HG03469 (cell line): Measurements from ENCODE around the gene PGAM5.

Experiments
- ATAC-seq: cut with Tn5 transposase; IDR thresholded peaks from one replicate; pipeline ENCODE4 v1.9.1; 2021; ENCODE audit warnings: mild to moderate bottlenecking, moderate library complexity, moderate number of reproducible peaks; ENCODE audit not compliant: unreplicated experiment

PGAM5 gene

DNA sequence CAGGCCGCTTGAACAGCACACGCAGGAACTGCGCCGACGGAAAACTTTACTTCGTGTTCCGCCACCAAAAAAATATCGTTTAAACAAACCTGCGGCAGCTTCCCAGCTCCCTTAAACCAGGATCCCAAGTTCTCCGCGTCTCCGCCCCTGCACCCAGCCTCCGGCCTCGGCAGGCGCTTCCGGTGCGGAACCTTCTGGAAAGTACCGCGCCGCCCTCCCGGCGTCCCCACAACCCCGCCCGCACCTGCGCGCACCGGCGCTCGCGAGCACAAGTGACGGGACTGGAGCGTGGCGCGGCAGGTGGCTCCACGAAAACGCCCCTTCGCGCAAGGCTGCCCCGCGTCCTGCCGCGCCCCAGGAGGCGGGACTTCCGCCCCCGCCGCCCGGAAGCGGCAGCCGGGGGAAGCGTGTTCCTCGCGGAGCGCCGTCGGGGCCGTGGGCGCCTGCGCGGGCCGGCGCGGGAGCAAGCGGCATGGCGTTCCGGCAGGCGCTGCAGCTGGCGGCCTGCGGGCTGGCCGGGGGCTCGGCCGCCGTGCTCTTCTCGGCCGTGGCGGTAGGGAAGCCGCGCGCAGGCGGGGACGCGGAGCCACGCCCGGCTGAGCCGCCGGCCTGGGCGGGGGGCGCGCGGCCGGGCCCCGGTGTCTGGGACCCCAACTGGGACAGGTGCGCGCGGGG, at the start of gene PGAM5:
PGAM5 (plus strand) TSS at position 438 of the 675 bp plus-strand sequence; CDS start at position 473, 35 bp downstream.
- peak; percentile 73 for ATAC-seq

DNA sequence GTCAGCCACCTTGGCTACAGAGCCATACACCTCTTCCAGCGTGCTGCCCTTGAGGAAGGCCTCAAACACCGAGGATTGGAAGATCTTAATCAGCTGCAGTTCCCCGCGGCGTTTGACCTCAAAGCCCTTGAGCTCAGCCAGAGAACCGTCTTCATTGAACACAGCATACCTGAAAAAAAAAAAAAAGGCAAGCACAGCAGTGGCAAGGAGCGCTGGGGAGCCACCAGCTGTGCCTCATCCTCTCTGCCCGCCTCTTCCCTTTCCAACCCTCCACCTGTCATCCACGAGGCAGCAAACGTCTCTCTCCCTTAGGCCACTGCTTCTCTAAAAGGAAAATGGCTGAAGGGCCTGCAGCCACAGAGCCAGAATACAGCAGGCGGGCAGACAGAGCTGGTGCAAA, 49.6 kb upstream of the PGAM5 start:
- ATAC-seq, result no peak

DNA sequence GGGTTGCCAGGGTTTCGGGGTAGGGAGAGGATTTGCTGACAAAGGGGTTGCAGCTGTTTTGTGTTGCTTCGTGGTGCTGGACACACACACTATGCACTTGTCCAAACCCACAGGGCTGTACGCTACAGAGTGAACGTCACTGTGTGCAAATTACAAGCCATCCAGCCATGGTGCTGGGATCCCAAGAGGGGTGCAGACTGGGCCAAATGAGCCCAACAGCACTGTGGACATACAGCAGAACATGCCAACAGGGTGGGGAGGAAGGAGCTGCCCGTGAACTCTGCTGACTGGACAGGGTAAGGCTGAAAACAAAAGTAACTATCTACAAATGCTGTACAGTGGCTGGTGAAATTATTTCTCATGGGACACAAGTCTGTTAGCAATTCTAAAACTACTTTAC, 48.7 kb upstream of the PGAM5 start:
- ATAC-seq, result no peak

DNA sequence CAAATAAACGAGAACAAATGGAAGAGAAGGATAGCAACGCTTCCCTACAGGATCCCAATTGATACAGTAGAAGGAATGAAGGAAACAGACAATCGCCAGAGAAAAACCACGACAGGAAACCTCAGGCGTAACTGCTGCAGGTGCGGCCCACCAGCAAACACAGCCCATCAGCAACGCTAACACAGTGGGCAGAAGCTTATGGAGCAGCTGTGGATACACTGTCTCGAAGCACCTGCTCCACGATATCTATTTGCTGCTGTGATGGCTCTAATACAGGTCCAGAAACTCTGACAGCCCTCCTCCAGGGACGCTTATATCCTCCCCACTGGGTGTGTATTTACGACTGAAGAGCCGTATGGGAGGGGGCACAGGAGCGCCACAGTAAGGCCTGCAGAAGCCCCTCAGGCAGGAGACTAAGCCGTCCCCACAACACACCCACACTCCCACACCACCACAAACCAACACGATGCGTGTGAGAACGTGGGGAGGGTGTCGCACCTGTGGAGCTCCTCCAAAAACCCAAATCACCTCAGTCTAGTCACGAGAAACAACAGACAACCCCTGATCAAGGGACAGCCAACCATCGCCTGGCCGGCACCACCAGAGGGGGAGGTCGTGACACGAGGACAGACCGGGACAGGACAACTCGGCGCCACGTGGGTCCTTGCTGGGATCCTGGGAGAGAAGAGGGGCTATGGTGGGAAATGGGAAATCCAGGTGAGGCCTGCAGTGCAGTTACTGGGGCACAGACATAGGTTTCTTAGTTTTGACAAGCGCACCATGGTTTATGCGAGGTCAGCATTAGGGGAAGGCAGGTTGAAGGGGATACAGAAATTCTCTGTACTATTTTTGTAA, 47.5 kb upstream of the PGAM5 start:
- ATAC-seq, result no peak

DNA sequence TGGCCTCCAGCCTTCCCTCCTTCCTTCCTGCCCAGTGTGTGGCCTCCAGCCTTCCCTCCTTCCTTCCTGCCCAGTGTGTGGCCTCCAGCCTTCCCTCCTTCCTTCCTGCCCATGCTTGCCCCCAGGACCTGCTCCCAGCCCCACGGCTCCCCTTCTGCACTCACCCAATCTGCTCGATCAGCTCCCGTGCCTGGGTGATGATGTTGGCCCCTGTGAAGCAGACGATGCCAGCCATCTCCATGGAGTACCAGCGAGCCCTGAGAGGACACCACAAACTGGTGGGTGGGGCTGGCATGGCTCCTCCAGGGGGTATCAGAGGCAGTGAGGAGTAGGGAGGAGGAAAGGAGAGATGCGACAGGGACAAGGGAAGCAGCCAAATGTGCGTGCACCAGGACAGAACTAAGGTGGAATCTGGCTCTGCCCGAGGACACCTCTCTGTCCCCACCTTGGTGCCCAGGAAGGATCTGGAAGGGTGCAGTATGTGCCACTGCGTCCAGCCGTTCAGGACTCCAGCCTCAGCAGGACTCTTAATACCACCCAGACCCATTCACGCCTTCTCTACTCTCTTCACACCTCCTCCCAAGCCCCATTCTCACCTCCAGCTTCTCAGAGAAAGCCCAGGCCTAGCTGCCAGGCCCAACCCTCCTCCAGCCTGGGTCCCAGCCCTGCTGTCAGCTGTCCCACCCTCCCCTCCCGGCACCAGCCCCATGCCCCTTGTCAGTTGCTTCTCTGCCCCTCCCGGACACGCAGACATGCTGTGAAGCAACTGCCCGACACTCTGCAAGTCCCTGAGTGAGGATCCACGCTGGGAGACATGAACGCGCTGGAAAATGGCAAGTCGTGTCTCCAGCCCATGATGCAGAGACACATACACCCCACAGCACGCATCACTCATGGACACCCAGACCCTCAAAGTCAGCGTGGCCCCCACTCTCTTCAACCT, 46.2 kb upstream of the PGAM5 start:
- ATAC-seq, result no peak

DNA sequence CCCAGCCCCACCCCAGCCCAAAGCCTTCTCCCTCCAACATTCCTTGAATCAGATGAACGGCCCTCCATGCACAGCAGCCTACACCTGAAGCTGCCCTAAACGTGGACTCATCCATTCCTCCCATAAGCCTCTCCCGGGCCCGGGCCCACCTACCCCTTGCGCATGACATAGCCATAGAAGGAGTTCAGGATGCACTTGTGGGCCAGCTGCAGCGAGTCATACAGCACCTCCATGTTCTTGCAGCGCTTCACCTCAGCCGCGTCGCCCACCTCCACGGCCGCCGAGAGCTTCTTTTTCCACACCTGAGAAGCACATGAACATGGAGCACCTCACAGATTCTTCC, 45.5 kb upstream of the PGAM5 start:
- no peak for ATAC-seq

DNA sequence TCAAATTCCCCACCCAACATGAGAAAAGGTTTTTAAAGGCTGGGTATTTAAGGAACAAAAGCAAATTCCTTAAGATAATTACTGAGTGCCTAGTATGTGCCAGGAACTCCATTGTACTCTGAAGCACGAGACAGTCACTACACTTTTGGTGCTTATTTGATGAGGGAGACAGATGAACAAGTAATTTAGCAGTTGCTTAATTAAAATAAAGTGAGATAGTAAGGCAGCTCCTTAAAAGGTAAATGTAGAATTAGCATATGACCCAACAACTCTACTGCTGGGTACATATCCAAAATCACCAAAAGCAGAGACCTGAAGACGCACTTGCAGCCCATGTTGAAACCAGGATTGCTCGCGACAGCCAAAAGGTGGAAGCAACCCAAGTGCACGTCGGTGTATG, 44.8 kb upstream of the PGAM5 start:
- ATAC-seq, result no peak

DNA sequence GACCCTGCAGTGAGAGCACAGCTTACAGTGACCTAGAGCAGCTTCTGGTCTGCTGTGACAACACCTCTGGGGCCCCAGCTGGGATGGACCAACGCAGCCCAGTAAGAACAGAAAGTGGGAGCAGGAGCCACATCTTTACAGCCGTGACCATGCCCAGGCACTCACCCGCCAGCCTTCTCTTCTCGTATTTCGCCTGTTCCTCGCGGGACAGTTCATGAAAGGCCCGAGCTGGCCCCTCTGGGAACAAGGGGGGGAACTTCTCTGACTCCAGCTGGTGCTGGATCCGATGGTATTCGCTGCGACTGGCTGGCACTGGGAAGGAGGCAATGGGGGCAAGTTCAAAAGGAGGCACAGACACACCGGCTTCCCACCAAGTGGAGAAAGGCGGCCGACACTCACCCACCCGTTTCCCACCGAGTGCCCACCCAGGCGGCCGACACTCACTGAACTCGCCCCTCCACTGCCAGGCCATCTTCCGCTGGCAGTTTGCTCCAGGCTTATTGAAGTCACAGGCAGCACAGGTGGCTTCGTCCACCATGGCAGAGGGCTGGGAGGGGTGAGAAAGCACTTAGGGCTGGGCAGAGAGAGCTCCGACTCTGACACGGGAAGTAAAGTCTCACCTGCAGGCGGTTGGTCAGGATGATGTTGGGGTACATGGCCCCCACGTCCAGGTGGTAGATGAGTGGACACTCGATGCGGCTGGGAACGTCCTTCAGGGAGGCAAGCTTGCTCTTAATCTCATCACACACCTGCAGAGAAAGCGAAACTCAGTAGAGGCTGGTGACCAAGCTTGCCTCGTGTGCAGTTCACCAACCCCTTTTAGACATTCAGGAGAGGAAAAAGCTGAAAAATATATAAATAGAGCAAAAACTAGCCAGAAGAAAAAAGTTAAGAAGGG, 42.2 kb upstream of the PGAM5 start:
- no peak for ATAC-seq

DNA sequence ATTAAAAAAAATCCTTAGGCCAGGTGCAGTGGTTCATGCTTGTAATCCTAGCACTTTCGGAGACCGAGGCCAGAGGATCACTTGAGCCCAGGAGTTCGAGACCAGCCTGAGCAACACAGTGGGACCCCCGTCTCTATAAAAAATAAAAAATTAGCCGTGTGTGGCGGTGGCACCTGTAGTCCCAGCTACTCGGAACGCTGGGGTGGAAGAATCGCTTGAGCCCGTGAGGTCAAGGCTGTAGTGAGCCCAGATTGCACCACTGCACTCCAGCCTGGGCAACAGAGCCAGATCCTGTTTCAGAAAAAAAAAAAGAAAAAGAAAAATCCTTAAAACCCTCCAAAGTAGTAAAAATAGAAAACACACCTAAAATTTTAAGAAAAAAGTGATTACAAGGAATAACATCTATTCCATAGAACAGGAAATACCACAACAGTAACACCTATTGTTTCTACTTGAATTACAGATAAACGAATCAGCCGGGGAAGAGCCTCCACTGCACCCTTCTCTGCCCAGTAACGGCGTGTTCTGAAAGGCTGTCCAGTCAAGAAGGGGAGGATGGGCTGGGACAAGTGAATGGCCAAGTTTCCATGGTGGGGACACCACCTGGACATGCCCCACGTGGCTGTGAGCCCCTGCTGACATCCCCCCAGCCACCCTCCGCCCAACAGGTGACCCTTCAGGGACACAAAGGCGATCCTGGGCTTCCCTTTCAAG, 41.3 kb upstream of the PGAM5 start:
- no peak for ATAC-seq

DNA sequence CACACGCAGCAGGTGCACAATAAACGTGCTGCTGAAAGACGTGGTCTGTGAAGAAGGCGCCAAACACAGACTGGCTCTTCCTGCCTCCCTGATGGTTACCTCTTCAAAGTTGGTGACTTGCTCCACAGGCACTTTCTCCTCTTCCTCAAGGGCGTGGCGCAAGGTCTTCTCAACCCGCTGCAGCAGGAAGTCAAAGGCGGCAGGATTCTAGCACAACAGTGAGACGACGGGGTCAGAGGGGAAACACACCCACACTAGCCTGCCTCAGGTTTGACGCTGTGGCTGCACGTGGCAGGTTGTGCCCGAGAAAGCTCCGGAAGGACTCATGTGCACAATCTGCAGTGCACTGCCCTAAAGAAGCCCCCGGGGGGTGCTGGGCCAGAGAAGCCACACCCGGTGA, 38.5 kb upstream of the PGAM5 start:
- ATAC-seq, result no peak

DNA sequence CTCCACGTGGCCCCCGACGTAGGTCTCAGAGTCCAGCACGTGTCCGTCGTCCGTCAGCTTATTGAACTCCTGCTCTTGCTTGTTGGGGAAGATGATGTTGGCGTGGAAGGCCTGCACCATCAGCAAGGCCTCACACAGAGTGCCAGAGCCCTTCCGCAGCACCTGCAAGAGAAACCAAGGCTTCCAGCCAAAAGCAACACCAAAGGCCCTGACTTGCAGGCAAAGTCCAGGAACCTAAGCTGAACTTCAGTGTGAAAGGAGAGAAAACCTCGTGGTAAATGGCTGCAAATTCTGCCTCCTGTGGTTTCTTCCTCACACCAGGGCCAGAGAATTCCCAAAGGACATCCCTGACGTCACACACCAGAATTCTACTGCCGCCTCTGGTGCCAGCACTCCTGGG, 38.0 kb upstream of the PGAM5 start:
- ATAC-seq, result no peak

DNA sequence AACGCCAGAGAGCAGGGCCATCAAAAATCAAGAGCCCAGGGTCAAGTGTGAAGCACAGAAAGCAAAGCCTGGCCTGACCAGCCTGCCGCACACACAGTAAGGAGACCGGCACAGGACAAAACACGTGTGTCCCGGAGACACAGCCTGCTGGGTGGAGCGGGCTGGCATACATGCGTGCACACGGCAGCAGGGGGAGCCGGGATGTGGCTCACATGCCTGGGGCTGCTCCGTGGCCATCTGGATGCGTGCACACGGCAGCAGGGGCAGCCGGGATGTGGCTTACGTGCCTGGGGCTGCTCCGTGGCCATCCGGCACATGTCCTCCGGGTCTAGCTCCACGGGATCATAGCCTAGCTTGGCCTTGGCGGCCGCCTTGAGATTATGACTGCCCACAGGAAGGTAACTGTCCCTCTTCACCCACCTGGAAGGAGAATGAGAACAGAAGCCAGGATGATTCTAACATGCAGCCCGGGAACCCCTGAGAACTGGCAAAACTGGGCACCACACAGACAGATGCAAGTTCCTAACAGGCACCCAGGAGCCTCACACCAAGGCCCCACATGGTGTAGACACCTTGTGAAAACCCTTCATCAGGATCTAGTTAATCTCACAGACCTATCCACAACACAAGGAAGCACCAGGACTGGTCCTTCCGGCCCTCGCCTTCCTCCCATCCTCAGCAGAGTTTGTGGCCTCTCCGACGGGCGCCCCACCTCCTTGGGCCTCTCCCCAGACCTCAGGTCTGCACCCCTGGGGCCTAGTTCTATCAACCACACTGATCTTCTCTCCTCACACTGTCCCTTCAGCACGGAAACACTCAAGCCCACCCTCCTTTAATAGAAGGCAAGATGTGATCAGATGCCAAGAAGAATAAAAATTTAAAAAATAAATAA, 37.1 kb upstream of the PGAM5 start:
- no peak for ATAC-seq

DNA sequence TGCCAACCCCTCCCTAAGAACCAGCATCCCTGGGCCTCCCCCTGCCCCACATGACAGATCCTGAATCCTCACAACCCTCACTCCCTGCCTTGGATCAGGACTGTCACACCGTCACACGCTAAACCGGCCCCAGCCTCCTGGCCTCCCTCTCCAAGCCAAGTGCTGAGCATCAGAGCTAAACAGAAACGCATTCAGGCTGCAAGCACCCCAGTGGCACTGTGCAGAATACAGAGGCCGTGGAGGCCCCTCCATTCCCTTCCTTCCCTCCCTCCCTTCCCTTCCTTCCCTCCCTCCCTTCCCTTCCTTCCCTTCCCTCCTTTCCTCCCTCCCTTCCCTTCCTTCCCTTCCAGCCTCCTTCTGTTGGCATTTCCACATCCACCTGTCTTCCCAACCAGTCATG, 36.1 kb upstream of the PGAM5 start:
- ATAC-seq, result no peak

DNA sequence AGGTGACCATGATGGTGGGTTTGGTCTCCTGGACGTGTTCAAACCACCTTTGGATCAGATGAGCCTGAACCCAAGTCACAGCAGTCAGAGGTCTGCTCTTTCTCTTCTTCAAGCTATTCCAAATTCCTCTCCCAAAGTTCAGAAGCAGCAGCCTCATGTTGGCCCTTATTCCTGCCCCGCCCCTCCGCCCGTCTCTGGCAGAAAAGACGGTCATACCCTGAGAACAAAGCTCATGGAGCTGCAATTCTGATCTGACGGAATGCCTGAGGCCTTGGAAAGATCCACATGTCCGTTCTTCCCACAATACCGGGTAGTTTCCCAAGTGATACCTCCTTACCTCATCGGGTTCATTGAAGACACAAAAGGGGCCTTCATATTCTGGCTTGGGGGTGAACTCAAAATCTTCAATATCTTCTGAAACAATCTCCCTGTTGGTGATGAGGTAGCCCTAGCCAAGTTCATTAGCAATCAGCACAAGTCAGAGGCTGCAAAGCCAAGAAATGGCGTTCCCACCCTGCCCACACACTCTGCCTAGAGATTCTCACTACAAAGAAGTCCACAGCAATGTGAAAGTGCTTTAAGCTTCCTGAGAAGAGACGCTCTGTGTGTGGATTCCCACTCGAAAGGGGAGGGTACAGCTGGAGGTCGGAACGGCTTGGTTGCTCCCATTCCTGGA, 34.7 kb upstream of the PGAM5 start:
- no peak for ATAC-seq

DNA sequence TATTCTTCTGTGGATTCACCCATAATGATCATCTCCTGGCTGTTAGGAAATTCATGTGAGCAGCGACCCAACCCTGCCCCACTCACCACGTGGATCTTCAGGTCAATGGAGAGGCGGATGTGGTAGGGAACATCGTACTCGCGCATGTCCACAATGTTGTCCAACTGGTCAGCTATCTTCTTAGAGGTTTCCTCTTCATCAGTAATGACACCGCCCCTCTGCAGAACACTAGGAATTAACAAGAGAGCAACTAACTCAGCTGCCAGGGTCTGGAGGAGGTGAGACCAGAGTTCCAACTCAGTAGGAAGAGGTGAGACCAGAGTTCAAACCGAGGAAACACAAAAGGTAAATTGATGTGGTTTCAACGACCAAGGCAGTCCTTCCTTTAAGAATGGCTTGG, 33.1 kb upstream of the PGAM5 start:
- no peak for ATAC-seq

DNA sequence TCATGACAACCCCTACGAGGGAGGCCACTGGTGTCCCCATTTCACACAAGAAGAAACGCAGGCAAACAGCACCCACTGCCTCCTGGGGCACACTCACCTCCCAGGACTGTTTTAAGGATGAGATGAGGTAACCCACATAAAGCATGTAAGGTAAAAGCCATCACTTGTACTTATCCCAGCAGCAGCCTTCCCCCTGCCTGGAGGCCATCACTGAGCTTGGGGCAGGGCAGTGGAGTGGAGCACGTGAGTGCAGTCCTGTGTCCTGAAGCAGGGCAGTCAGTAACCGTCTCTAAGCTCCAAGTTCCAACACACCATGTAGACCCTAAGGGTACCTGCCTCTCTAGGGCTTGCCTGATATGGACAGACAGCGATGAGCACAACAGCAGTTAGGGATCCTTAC, 25.2 kb upstream of the PGAM5 start:
- no peak for ATAC-seq

DNA sequence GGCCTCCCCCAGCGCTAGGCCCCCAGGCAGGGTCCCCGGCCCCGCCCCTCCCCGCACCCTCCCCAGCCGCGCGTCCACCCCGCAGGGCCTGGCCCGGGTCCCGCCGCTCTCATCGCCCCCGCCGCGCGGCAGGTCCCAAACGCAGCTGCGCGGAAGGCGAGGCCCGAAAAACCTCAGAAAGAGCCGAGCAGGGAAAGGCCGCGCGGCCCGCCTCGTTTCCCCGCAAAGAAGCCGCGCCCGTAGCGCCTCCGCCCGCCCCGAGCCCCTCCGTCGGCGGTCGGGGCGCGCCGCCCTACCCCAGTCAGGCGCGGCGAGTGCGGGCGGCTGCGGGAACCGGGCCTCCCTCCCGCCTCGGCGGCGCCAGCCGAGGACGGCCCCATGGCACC, 23.8 kb upstream of the PGAM5 start:
- ATAC-seq, result no peak
